ENCODE results near the gene EML4. TPM values are rescaled to one million over a fixed set of nuclear protein-coding genes. Genes with fewer than 3 reads are reported as not detected.

EML4 gene
- total RNA-seq, 1 donor from 2014 or later = 68.2 TPM

- H3K4me1 Mint-ChIP-seq (ENCODE audit: low read depth, unreplicated experiment) = peaks cover 54% of the 10 kb centered on the region
- H3K27me3 Mint-ChIP-seq (ENCODE audit: low read depth, unreplicated experiment) = no peaks in the 10 kb centered on the region
- peaks cover 22% of the 10 kb centered on the region for H3K4me1 ChIP-seq (ENCODE audit: insufficient read depth, low read length)
- H3K36me3 Mint-ChIP-seq (ENCODE audit: low read depth, unreplicated experiment) = no peaks in the 10 kb centered on the region
- H3K27ac Mint-ChIP-seq (ENCODE audit: unreplicated experiment) = peak overlapping the region; percentile 60
- TF ChIP-seq EZH2 (IDR thresholded peaks at IDR 0.05; ENCODE audit: insufficient read depth, low read length) (no peak), CTCF (IDR thresholded peaks at IDR 0.05; ENCODE audit: insufficient read depth, low read depth, low read length) (no peak)
- H2AFZ ChIP-seq (ENCODE audit: low read depth, low read length) = no peak overlapping the region
- no peaks in the 10 kb centered on the region for H3K9me3 Mint-ChIP-seq (ENCODE audit: unreplicated experiment)
- no peak overlapping the region for H3K4me3 ChIP-seq (ENCODE audit: insufficient read depth, low read depth, low read length)
- no peak overlapping the region for H3K9ac ChIP-seq (ENCODE audit: low read length)
- H4K20me1 ChIP-seq (ENCODE audit: insufficient read depth, low read length) = peaks cover 16% of the 10 kb centered on the region
- DNase-seq (ENCODE audit: low read depth) (peak; percentile 47), FAIRE-seq (no peak)
- H3K4me2 ChIP-seq (ENCODE audit: low read length) = no peak overlapping the region
- no peaks in the 10 kb centered on the region for H3K36me3 ChIP-seq (ENCODE audit: insufficient read depth, low read length)
- H3K4me3 Mint-ChIP-seq (ENCODE audit: unreplicated experiment) = no peak overlapping the region
- no peak overlapping the region for H3K27ac ChIP-seq (ENCODE audit: low read depth, low read length)
- H3K27me3 ChIP-seq (ENCODE audit: insufficient read depth, low read length) = no peaks in the 10 kb centered on the region
- peaks cover 77% of the 10 kb centered on the region for H3K79me2 ChIP-seq (ENCODE audit: insufficient read depth, low read length)
- H3K9me3 ChIP-seq (ENCODE audit: insufficient read depth, low read depth, low read length) = no peaks in the 10 kb centered on the region
Measured at GRCh38 chr2:42196403-42197267, 27.5 kb downstream of the EML4 start.

- no peaks in the 10 kb centered on the region for H3K27me3 ChIP-seq (ENCODE audit: insufficient read depth, low read length)
- H3K9ac ChIP-seq (ENCODE audit: low read length) = no peak overlapping the region
- no peak overlapping the region for H3K4me3 ChIP-seq (ENCODE audit: insufficient read depth, low read depth, low read length)
- H4K20me1 ChIP-seq (ENCODE audit: insufficient read depth, low read length) = peaks cover 8% of the 10 kb centered on the region
- H3K27me3 Mint-ChIP-seq (ENCODE audit: low read depth, unreplicated experiment) = no peaks in the 10 kb centered on the region
- H3K9me3 Mint-ChIP-seq (ENCODE audit: unreplicated experiment) = no peaks in the 10 kb centered on the region
- H3K36me3 Mint-ChIP-seq (ENCODE audit: low read depth, unreplicated experiment) = no peaks in the 10 kb centered on the region
- peaks cover 22% of the 10 kb centered on the region for H3K4me1 ChIP-seq (ENCODE audit: insufficient read depth, low read length)
- peaks cover 78% of the 10 kb centered on the region for H3K79me2 ChIP-seq (ENCODE audit: insufficient read depth, low read length)
- H3K4me1 Mint-ChIP-seq (ENCODE audit: low read depth, unreplicated experiment) = peaks cover 55% of the 10 kb centered on the region
- no peaks in the 10 kb centered on the region for H3K9me3 ChIP-seq (ENCODE audit: insufficient read depth, low read depth, low read length)
- H3K4me3 Mint-ChIP-seq (ENCODE audit: unreplicated experiment) = no peak overlapping the region
- no peak overlapping the region for H3K27ac Mint-ChIP-seq (ENCODE audit: unreplicated experiment)
- FAIRE-seq (no peak), DNase-seq (ENCODE audit: low read depth) (no peak)
- no peaks in the 10 kb centered on the region for H3K36me3 ChIP-seq (ENCODE audit: insufficient read depth, low read length)
- H3K27ac ChIP-seq (ENCODE audit: low read depth, low read length) = no peak overlapping the region
- no peak for TF ChIP-seq EZH2 (IDR thresholded peaks at IDR 0.05; ENCODE audit: insufficient read depth, low read length)
- no peak overlapping the region for H2AFZ ChIP-seq (ENCODE audit: low read depth, low read length)
- H3K4me2 ChIP-seq (ENCODE audit: low read length) = no peak overlapping the region
Measured at GRCh38 chr2:42197792-42198191, 28.6 kb downstream of the EML4 start.

GRCh38 chr2:42198466-42198865 lies 29.3 kb downstream of the EML4 start:
- Mint-ChIP-seq H3K27ac (ENCODE audit: unreplicated experiment) (no peak overlapping the region), H3K9me3 (ENCODE audit: unreplicated experiment) (no peaks in the 10 kb centered on the region), H3K36me3 (ENCODE audit: low read depth, unreplicated experiment) (no peaks in the 10 kb centered on the region), H3K4me1 (ENCODE audit: low read depth, unreplicated experiment) (peaks cover 52% of the 10 kb centered on the region), H3K27me3 (ENCODE audit: low read depth, unreplicated experiment) (no peaks in the 10 kb centered on the region), H3K4me3 (ENCODE audit: unreplicated experiment) (no peak overlapping the region)
- no peak overlapping the region for H2AFZ ChIP-seq (ENCODE audit: low read depth, low read length)
- no peak for DNase-seq (ENCODE audit: low read depth)
- FAIRE-seq = no peak
- no peaks in the 10 kb centered on the region for H3K9me3 ChIP-seq (ENCODE audit: insufficient read depth, low read depth, low read length)
- no peak for TF ChIP-seq CTCF (IDR thresholded peaks at IDR 0.05; ENCODE audit: insufficient read depth, low read depth, low read length)
- no peak for TF ChIP-seq EZH2 (IDR thresholded peaks at IDR 0.05; ENCODE audit: insufficient read depth, low read length)
- no peak overlapping the region for H3K27ac ChIP-seq (ENCODE audit: low read depth, low read length)
- H4K20me1 ChIP-seq (ENCODE audit: insufficient read depth, low read length) = peaks cover 4% of the 10 kb centered on the region
- no peak overlapping the region for H3K4me2 ChIP-seq (ENCODE audit: low read length)
- no peak overlapping the region for H3K9ac ChIP-seq (ENCODE audit: low read length)
- no peaks in the 10 kb centered on the region for H3K27me3 ChIP-seq (ENCODE audit: insufficient read depth, low read length)
- H3K79me2 ChIP-seq (ENCODE audit: insufficient read depth, low read length) = peaks cover 78% of the 10 kb centered on the region
- H3K4me1 ChIP-seq (ENCODE audit: insufficient read depth, low read length) = peaks cover 22% of the 10 kb centered on the region
- no peak overlapping the region for H3K4me3 ChIP-seq (ENCODE audit: insufficient read depth, low read depth, low read length)
- no peaks in the 10 kb centered on the region for H3K36me3 ChIP-seq (ENCODE audit: insufficient read depth, low read length)

Measured in astrocyte (in vitro differentiated cells and primary cell).